ENCODE measurements around the gene NCK2.

GRCh38 chr2:105872830-105873229 is 128.1 kb downstream of the NCK2 start:
- no peak for TF ChIP-seq POLR2A (IDR thresholded peaks at IDR 0.05)
- no peak for TF ChIP-seq CTCF (IDR thresholded peaks at IDR 0.05)

Data from thyroid gland (tissue), 4 donors.